ENCODE measurements around the gene MAPK7. TPM values are rescaled to one million over a fixed set of nuclear protein-coding genes. Genes with fewer than 3 reads are reported as not detected.

Gene MAPK7
- total and polyA plus RNA-seq, 10 of the 15 experiments (the other 5 are each of a cell fraction or from before 2014, with no cell fraction given): 0.37 to 13.5 (median 5.6) TPM

DNA sequence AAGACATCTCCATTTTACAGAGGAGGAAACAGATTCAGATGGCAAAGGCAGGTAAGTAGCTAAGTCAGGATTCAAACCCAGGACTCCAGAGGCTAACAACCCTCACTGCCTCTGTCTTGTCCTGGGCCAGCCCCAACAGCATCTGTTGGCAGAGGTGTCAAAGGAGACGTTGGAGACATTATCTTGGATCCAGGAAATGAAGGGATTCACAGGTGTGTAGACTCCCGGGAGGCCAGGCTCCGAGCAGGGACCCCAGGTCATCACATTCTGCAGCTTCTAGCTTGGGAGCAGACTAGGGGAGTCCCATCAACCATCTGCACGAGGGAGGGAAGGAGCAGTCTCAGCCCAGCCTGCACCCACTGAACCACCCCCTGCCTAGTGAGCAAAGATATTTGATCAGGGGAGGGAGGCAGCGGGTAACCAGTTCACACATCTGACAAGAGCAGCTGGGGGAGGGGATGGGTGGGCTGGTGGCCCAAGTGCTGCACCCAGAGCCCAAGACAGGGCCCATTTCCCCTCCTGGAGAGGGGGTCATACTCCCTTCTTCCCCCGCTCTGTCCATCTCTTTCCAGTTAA, 14.8 kb upstream of the MAPK7 start (continued):
- TF ChIP-seq SKIL (IDR thresholded peaks at IDR 0.05; ENCODE audit: low read depth, poor library complexity, severe bottlenecking): no peak
- TF ChIP-seq ZNF24 (IDR thresholded peaks at IDR 0.05): no peak
- TF ChIP-seq EZH2 (IDR thresholded peaks at IDR 0.05; ENCODE audit: borderline replicate concordance, control insufficient read depth, low read depth, low read length): no peak
- TF ChIP-seq POLR2AphosphoS5 (IDR thresholded peaks at IDR 0.05; ENCODE audit: low read length): no peak
- no peak for TF ChIP-seq ZNF274 (IDR thresholded peaks at IDR 0.05; ENCODE audit: insufficient read depth, insufficient read length)
- no peak for TF ChIP-seq MTA2 (IDR thresholded peaks at IDR 0.05; ENCODE audit: low read depth)

DNA sequence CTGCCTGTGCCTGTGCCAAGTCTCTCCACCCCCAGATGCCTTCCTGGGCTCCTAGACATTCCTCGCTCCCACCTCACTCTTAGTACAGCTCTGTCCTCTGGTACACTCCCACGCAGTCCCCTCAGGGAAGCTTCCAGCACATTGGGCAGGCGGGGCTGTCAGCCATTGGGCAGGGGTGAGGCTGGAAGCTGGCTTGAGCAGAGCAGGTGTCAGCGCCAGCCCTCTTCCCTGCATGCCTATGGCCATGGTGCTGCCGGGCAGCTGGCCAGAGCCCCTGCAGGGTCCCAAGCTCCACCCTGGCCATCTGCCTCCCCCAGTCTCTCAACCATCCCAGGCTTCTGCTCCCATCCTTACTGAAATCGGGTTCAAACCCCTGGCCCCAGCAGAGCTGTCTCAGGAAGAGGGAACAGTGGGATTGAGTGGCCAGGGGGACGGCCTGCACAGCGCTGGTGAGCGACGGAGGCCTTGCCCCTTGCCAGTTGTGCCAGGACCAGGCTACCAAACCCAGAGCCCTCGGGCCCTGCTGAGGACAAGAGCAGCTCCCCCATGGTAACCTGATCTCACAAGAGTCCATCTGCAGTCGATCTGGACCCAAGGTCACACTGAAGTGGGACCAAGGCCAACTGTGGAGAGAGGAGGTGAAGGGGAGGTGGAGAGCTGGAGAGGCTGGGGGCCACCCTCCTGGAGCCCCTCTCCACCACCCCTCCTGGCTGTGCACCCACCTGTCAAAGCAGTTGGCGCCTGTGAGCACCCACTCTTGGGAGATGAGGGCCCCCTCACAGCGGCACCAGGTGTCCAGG, 13.4 kb upstream of the MAPK7 start:
- WGBS (ENCODE audit: insufficient coverage, insufficient replicate concordance, low lambda C conversion rate, missing lambda C conversion rate): 44% methylated on average over 14 of the region's 14 CpGs
- ATAC-seq: no peak
- no peak overlapping the region for H3K4me2 ChIP-seq (ENCODE audit: control insufficient read depth, insufficient read depth)
- no peak overlapping the region for H2AFZ ChIP-seq (ENCODE audit: control insufficient read depth, low read depth, low read length)
- no TSS peak for BruUV-seq (replicated peaks)
- H3K4me1 ChIP-seq (ENCODE audit: control insufficient read depth, insufficient read depth, low read length): peaks cover 7% of the 10 kb centered on the region
- DNase-seq (ENCODE audit: low read depth, low spot score): no peak
- no peaks in the 10 kb centered on the region for H3K9me3 ChIP-seq (replicated peaks; ENCODE audit: control insufficient read depth, insufficient read depth, low read length)
- H4K20me1 ChIP-seq (ENCODE audit: control insufficient read depth, insufficient read depth): no peaks in the 10 kb centered on the region
- no peak overlapping the region for H3K9ac ChIP-seq (ENCODE audit: control insufficient read depth, insufficient read depth, low read length)
- H3K27me3 ChIP-seq (replicated peaks in 1 of 2; ENCODE audit: control insufficient read depth in 2 of 2, insufficient read depth in 2 of 2, low read length in 1 of 2): no peaks in the 10 kb centered on the region; a peak in 2 of 4 replicates
- FAIRE-seq: no peak
- no peaks in the 10 kb centered on the region for H3K79me2 ChIP-seq (ENCODE audit: control insufficient read depth, insufficient read depth, low read length)
- intact Hi-C loops (cut with micrococcal nuclease; ENCODE audit: unreplicated experiment): loop anchor here (5.0 to 10.0 kb wide), 2 partner anchors 147 to 280 kb away; partner anchors contain the start of gene ALDH3A2
- ChIA-PET POLR2A (interaction anchor here (1.2 kb wide), 1 partner anchor 13 kb away, joined by 5 read pairs; the partner anchor contains the start of gene MAPK7), SMC1A (ENCODE audit: uncharacterized antibody, unreplicated experiment) (interaction anchor here (0.9 to 2.2 kb wide), 4 partner anchors 11 to 401 kb away, joined by 3 to 8 read pairs (median 5); partner anchors contain the start of gene MAPK7), CTCF (interaction anchor here (0.6 to 4.6 kb wide), 5 partner anchors 10 to 148 kb away, joined by 3 to 66 read pairs (median 4); partner anchors contain the start of gene MAPK7), RAD21 (ENCODE audit: unreplicated experiment) (interaction anchor here (0.8 to 4.4 kb wide), 4 partner anchors 13 to 401 kb away, joined by 3 to 35 read pairs (median 4); partner anchors contain the start of gene MAPK7)
- no peak overlapping the region for H3K27ac ChIP-seq (ENCODE audit: control insufficient read depth, insufficient read depth)
- in situ Hi-C loops (cut with MboI): loop anchor here (5.0 kb wide), 2 partner anchors 82 to 397 kb away; no protein-coding TSS in a partner anchor
- no peak overlapping the region for H3K4me3 ChIP-seq
- no peaks in the 10 kb centered on the region for H3K36me3 ChIP-seq (ENCODE audit: control insufficient read depth in 2 of 2, insufficient read depth in 2 of 2, low read length in 1 of 2)
- TF ChIP-seq, protein P1, sequence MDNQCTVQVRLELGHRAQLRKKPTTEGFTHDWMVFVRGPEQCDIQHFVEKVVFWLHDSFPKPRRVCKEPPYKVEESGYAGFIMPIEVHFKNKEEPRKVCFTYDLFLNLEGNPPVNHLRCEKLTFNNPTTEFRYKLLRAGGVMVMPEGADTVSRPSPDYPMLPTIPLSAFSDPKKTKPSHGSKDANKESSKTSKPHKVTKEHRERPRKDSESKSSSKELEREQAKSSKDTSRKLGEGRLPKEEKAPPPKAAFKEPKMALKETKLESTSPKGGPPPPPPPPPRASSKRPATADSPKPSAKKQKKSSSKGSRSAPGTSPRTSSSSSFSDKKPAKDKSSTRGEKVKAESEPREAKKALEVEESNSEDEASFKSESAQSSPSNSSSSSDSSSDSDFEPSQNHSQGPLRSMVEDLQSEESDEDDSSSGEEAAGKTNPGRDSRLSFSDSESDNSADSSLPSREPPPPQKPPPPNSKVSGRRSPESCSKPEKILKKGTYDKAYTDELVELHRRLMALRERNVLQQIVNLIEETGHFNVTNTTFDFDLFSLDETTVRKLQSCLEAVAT (IDR thresholded peaks at IDR 0.05): no peak
- TF ChIP-seq NRF1 (conservative IDR thresholded peaks at IDR 0.05; ENCODE audit: low read depth, low read length): no peak
- no peak for TF ChIP-seq POLR2AphosphoS5 (IDR thresholded peaks at IDR 0.05; ENCODE audit: low read length)
- no peak for TF ChIP-seq BMI1 (IDR thresholded peaks at IDR 0.05; ENCODE audit: borderline replicate concordance)
- TF ChIP-seq, protein P2, sequence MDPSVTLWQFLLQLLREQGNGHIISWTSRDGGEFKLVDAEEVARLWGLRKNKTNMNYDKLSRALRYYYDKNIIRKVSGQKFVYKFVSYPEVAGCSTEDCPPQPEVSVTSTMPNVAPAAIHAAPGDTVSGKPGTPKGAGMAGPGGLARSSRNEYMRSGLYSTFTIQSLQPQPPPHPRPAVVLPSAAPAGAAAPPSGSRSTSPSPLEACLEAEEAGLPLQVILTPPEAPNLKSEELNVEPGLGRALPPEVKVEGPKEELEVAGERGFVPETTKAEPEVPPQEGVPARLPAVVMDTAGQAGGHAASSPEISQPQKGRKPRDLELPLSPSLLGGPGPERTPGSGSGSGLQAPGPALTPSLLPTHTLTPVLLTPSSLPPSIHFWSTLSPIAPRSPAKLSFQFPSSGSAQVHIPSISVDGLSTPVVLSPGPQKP (IDR thresholded peaks at IDR 0.05; ENCODE audit: low read depth, low read length): no peak
- TF ChIP-seq NFIC (IDR thresholded peaks at IDR 0.05; ENCODE audit: low read depth, low read length): no peak
- no peak for TF ChIP-seq RELA (IDR thresholded peaks at IDR 0.05; ENCODE audit: borderline replicate concordance, partially characterized antibody)
- TF ChIP-seq ZNF24 (IDR thresholded peaks at IDR 0.05): no peak
- TF ChIP-seq BCL3 (IDR thresholded peaks at IDR 0.05; ENCODE audit: borderline replicate concordance, insufficient read depth, low read depth, low read length, poor library complexity, severe bottlenecking): no peak
